H1 (cell line): Measurements from ENCODE around the gene ZNF407.

Experiments used
- BACH1 ChIP-seq: IDR thresholded peaks from 2 replicates; pipeline ENCODE4 v1.6.1; 2012; ENCODE audit warnings: low read length, improper control_type of control experiment
- CHD2 ChIP-seq: IDR thresholded peaks from 2 replicates; pipeline ENCODE4 v1.6.1; 2012; ENCODE audit warnings: low read length, improper control_type of control experiment
- CREB1 ChIP-seq: IDR thresholded peaks from 2 replicates; pipeline ENCODE4 v1.6.1; 2012; ENCODE audit warnings: inconsistent platforms
- EZH2 ChIP-seq: fragments of 200-600 bp; sonication (generic); IDR thresholded peaks from 2 replicates; pipeline ENCODE4 v1.7.1; 2012; ENCODE audit warnings: low read depth, mild to moderate bottlenecking, moderate library complexity, low read length, inconsistent platforms; ENCODE audit not compliant: severe bottlenecking
- FOSL1 ChIP-seq: IDR thresholded peaks from 2 replicates; pipeline ENCODE4 v1.6.1; 2011; ENCODE audit warnings: mild to moderate bottlenecking, low read depth, low read length, moderate library complexity; ENCODE audit not compliant: insufficient read depth
- GABPA ChIP-seq: IDR thresholded peaks from 2 replicates; pipeline ENCODE4 v1.6.1; 2011; ENCODE audit warnings: mild to moderate bottlenecking, low read length, moderate library complexity, borderline replicate concordance; ENCODE audit not compliant: insufficient read depth
- JUND ChIP-seq: IDR thresholded peaks from 2 replicates; pipeline ENCODE4 v1.6.1; 2011; ENCODE audit warnings: mild to moderate bottlenecking, improper control_type of control experiment, low read length
- KDM1A ChIP-seq: fragments of 200-600, 300-600 bp; sonication (generic); IDR thresholded peaks from 2 replicates; pipeline ENCODE4 v1.7.1; 2016; ENCODE audit warnings: mild to moderate bottlenecking, low read length, borderline replicate concordance
- NRF1 ChIP-seq: IDR thresholded peaks from 2 replicates; pipeline ENCODE4 v1.6.1; 2011; ENCODE audit warnings: mild to moderate bottlenecking, low read depth, low read length, improper control_type of control experiment
- POLR2A ChIP-seq, 2 experiments: IDR thresholded peaks; 1 replicate in 1 of 2; 2 replicates in 1 of 2; pipeline ENCODE4 v1.6.1; 2011; ENCODE audit warnings: low read depth in 2 of 2, low read length in 2 of 2, mild to moderate bottlenecking in 2 of 2; ENCODE audit errors: control extremely low read depth in 1 of 2
- POLR2AphosphoS5 ChIP-seq: IDR thresholded peaks from 2 replicates; pipeline ENCODE4 v1.6.1; 2011; ENCODE audit warnings: low read depth, low read length
- SIN3A ChIP-seq, 2 experiments: IDR thresholded peaks in 1 of 2; conservative IDR thresholded peaks in 1 of 2; 2 replicates each; pipeline ENCODE4 v1.6.1; 2011 to 2012; ENCODE audit warnings: low read length in 2 of 2, improper control_type of control experiment in 1 of 2, low read depth in 1 of 2, mild to moderate bottlenecking in 1 of 2
- TF ChIP-seq, protein P1 (sequence below), 3 experiments: IDR thresholded peaks; 1 replicate in 2 of 3; 2 replicates in 1 of 3; pipeline versions ENCODE4 v1.5.1 to v1.6.1; 2011; ENCODE audit warnings: low read length in 3 of 3, mild to moderate bottlenecking in 3 of 3, inconsistent platforms in 2 of 3, low read depth in 1 of 3, moderate library complexity in 1 of 3; ENCODE audit not compliant: insufficient read depth in 1 of 3; ENCODE audit errors: control extremely low read depth in 1 of 3
- TF ChIP-seq, protein P2 (sequence below): IDR thresholded peaks from 2 replicates; pipeline ENCODE4 v1.6.1; 2012; ENCODE audit warnings: low read length, inconsistent platforms

- TF ChIP-seq, protein P1, sequence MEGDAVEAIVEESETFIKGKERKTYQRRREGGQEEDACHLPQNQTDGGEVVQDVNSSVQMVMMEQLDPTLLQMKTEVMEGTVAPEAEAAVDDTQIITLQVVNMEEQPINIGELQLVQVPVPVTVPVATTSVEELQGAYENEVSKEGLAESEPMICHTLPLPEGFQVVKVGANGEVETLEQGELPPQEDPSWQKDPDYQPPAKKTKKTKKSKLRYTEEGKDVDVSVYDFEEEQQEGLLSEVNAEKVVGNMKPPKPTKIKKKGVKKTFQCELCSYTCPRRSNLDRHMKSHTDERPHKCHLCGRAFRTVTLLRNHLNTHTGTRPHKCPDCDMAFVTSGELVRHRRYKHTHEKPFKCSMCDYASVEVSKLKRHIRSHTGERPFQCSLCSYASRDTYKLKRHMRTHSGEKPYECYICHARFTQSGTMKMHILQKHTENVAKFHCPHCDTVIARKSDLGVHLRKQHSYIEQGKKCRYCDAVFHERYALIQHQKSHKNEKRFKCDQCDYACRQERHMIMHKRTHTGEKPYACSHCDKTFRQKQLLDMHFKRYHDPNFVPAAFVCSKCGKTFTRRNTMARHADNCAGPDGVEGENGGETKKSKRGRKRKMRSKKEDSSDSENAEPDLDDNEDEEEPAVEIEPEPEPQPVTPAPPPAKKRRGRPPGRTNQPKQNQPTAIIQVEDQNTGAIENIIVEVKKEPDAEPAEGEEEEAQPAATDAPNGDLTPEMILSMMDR (IDR thresholded peaks at IDR 0.05; ENCODE audit: control extremely low read depth in 1 of 3, insufficient read depth in 1 of 3, low read depth in 1 of 3, low read length in 3 of 3) = no peak
- no peak for TF ChIP-seq CREB1
- TF ChIP-seq POLR2AphosphoS5 = no peak
- no peak for TF ChIP-seq KDM1A
- no peak for TF ChIP-seq EZH2
- TF ChIP-seq POLR2A (IDR thresholded peaks at IDR 0.05; ENCODE audit: control extremely low read depth in 1 of 2, low read depth in 2 of 2, low read length in 2 of 2) = no peak
- no peak for TF ChIP-seq FOSL1
- TF ChIP-seq, protein P2, sequence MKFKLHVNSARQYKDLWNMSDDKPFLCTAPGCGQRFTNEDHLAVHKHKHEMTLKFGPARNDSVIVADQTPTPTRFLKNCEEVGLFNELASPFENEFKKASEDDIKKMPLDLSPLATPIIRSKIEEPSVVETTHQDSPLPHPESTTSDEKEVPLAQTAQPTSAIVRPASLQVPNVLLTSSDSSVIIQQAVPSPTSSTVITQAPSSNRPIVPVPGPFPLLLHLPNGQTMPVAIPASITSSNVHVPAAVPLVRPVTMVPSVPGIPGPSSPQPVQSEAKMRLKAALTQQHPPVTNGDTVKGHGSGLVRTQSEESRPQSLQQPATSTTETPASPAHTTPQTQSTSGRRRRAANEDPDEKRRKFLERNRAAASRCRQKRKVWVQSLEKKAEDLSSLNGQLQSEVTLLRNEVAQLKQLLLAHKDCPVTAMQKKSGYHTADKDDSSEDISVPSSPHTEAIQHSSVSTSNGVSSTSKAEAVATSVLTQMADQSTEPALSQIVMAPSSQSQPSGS = no peak
- no peak for TF ChIP-seq SIN3A (conservative IDR thresholded peaks at IDR 0.05 in 1 of 2, IDR thresholded peaks at IDR 0.05 in 1 of 2; ENCODE audit: low read depth in 1 of 2, low read length in 2 of 2)
- TF ChIP-seq JUND = no peak
- no peak for TF ChIP-seq CHD2
- no peak for TF ChIP-seq GABPA
- TF ChIP-seq NRF1 = no peak
- no peak for TF ChIP-seq BACH1
Observed at GRCh38 chr18:74946646-74947375, 349.1 kb downstream of the ZNF407 start.
